ENCODE data around the gene TNFRSF21.
"Not testable (repeated sequence)": the region's sequence is repeated elsewhere in the genome, so short reads cannot be mapped to it uniquely, and the experiment has no call there.

The TNFRSF21 gene, protein sequence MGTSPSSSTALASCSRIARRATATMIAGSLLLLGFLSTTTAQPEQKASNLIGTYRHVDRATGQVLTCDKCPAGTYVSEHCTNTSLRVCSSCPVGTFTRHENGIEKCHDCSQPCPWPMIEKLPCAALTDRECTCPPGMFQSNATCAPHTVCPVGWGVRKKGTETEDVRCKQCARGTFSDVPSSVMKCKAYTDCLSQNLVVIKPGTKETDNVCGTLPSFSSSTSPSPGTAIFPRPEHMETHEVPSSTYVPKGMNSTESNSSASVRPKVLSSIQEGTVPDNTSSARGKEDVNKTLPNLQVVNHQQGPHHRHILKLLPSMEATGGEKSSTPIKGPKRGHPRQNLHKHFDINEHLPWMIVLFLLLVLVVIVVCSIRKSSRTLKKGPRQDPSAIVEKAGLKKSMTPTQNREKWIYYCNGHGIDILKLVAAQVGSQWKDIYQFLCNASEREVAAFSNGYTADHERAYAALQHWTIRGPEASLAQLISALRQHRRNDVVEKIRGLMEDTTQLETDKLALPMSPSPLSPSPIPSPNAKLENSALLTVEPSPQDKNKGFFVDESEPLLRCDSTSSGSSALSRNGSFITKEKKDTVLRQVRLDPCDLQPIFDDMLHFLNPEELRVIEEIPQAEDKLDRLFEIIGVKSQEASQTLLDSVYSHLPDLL

DNA sequence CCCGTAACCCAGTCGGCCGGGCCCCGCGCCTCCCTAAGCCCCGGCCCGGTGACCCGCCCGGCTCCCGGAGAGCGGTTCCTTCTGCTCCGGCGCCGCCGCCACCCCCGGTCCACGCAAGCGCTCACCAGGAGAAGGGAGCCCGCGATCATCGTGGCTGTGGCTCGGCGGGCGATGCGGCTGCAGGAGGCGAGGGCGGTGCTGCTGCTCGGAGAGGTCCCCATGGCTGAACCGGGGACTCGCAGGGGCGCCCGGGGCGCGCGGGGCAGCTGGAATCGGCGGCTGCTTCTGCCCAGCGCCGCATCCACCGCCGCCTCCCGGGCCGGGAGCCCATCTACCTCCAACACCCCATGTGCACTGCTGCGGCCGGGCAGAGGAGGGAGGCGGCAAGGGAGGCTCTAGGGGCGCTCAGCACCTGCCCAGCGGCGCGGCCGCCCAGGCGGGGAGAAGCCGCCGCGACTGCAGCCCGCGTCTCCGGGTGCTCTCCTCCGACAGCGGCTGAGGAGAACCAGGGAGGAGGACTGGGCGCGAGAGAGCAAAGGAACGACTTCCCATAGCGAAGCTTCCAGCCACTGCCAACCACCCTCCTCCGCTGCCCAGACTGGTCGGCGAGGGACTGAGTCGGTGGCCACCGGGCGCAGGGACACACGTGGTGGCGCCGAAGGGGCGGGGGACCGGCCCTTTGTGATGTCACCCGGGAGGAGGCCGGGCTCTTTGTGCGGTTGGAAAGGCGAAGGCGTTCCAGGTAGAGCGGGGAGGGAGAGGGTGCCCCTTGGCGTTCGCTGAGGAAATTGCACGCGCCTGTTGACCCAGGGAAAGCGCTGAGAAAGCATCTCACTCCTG lies at the start of gene TNFRSF21:
Gene TNFRSF21 (minus strand): TSS at position 615 of the 840 bp plus-strand sequence. CDS start 394 bp downstream, at position 221.
- peak; percentile 96 for DNase-seq (ENCODE audit: low spot score)

DNA sequence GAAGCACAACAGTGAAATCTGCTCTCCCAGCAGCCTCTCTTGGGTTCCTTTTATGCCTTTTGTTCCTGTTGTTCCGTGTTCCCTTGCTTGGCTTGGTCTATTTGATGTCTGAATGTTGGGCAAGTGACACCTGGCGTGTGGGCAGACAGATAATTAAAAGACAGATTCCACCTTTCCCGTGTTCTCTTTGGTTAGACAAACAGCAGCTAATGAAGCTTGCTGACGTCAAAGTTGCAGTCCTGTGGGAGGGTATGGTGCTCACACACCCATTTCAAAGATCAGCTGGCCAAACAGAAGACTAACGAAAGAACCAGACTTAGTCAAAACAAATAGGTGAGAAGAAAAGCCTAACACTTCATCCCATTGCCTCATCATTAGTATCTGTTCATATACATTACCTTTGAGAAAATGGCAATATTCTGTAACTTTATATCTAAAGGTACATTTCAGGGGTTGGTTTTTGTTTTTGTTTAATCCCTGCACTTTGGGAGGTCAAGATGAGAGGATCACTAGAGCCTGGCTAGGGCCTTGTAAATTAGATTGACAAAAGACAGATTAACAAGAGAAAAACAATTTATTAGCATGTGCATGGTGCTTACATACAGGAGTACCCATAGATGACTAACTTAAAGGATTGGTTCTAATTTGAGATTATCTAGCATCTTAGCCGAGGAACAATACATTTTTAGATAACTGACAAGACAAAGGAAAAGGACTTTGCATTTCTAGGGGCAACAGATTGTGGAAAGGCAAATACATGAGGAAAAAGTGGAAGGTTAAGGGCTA lies 48.9 kb upstream of the TNFRSF21 start:
- no peak for DNase-seq (ENCODE audit: low spot score)

DNA sequence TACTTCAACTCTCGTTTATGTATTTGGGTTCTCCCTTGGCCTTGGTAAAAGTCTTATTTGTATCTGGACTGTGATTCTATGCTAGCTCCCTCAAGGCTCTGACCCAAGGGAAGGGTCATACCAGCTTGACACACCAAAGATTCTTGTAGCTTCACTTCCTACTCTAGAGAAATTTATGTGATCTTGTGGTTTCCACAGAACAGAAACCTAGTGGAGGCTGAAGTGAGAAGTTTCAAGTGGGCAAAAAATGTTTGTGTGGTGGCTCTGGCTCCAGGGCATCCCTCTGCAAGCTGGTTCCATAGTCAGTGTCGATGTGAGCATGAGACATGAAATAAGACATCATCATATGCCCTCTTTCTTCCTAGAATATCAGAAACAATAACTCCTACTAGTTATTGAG lies 48.1 kb upstream of the TNFRSF21 start:
- DNase-seq (ENCODE audit: low spot score): no peak

DNA sequence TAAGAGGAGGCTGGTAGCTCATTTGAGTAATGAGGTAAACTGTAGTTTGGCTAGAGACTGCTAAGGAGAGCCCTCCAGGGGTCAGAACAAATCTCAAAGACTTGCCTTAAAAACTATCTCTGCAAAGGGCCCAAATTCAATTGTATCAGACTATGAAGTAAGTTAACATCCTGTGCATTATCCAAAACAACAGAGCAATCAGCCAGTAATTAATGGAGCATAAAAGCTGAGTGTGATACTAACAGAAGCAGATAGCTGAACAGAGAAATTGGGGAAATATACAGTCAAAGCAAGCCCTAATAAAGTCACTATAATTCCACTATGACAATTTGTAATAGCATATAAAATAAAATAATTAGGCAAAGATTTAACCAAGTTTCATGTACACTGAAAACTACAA lies 45.8 kb upstream of the TNFRSF21 start:
- DNase-seq (ENCODE audit: low spot score): no peak

DNA sequence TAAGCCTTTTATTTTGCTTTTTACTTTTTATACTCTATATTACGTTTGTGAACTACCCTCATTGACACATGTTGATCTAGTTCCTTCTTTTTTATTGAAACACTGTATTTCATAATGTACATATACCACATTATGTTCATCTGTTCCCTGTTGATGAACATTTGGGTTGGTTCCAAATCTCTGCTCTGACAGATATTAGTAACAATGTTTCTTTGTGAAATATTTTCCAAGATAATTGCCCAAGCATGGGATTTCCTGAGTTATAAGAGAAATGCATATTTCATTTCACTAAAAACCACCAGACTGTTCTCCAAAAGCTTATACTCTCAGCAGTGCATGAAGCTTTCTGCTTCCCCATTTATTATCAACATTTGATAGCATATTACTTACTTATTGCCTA lies 44.2 kb upstream of the TNFRSF21 start:
- no peak for DNase-seq (ENCODE audit: low spot score)

DNA sequence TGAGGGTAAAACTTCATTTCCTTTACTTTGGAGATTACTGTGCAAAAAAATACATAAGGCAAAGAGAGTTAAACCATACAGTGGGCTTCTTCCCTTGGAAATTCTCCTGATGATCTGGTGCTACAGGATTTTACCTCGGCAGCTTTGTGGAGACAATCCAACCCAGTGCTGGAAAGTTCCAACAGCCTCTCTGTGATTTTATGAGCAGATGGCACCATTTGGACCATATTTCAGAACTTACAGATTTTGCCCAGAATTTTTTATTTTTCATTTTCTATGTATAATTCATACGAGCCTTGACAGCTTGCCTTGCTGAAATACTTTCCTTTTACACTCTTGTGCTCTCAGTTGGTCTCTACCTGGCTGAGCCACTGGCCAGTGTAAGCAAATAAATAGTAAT lies 43.3 kb upstream of the TNFRSF21 start:
- no peak for DNase-seq (ENCODE audit: low spot score)

DNA sequence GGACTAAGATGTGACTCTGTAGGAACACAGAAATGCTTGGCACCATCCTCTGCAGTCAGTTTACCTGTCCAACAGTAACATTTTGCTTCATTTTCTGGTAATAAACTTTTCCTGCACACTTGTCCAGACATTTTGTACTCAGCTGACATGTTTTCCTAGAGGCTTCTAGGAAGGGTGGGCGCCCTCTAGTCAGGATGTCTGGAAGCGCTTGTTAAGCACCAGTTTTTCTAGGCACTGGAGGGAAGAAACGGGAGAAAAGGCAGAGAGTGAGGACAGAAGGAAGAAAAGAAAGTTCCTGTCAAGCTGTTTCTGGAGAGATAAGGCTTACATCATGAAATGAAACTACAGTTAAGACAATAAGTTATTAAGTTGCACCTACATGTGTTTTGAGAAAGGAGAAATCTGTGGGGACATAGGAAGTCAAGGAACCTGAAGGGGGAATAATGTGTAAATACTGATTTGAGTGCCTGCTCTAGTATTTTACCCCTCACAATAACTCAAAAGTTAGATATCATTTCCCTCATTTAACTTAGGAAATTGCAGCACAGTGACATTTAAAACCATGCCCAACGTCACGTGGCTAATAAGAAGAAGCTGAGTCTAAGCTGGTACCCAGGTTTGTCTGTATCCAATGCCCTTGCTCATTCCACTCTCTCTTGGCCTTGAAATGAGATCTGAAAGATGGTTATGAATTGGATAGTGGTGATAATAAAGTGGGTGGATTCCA lies 42.7 kb upstream of the TNFRSF21 start:
- no peak for DNase-seq (ENCODE audit: low spot score)

DNA sequence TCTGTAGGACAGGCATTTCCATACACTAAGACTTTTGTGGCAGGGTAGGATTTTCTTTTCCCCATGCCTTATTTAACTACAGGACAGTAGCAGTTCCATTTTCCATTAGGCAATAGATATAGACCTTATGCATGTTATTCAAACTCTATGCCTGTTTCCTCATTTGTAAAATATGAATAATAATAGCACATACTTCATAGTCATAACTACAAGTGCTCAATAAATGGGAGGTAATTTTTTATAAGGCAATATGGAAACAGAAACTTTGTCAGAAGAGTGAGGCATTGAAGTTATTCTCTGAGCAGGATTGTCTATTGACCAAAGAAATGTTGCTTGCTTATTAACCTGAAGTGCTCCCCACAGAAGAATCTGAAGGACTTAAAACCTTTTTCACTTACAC lies 41.9 kb upstream of the TNFRSF21 start:
- DNase-seq (ENCODE audit: low spot score): no peak

DNA sequence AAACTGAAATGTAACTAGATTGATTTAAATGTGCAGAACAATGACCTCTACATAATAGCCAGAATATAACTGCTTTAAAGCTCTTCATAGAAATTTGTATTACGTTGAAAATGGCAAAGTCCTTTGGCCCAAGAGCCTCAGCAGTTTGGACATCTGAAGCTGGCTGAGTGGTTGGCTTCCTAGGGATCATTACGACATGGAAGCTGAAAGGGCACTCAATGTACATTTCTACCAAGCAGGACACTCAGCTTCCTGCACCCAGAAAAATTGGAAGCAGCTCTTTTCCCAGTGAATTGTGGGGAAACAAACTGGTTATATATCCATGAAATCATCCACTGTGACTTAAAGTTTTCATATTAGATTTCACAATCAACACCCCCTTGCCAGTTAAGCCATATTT lies 40.2 kb upstream of the TNFRSF21 start:
- no peak for DNase-seq (ENCODE audit: low spot score)

DNA sequence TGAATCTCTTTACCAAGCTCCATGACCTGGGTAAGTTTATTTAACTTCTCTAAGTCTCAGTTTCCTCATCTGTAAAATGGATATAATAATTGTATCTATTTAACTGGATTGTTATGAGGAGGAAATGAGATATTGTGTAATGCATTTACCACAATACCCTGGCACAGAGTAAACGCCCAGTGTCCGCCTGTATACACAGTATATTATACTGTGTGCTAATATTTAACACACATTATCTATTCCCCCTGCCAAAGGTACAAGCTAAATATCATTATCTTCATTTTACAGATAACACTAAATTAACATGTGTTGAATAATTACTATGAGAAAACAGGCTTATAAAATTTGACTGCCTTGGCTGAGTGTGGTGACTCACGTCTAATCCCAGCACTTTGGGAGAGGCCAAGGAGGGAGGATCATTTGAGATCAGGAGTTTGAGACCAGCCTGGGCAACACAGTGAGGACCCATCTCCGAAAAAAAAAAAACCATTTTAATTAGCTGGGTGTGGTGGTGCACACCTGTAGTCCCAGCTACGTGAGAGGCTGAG lies 38.7 kb upstream of the TNFRSF21 start:
- no peak for DNase-seq (ENCODE audit: low spot score)

DNA sequence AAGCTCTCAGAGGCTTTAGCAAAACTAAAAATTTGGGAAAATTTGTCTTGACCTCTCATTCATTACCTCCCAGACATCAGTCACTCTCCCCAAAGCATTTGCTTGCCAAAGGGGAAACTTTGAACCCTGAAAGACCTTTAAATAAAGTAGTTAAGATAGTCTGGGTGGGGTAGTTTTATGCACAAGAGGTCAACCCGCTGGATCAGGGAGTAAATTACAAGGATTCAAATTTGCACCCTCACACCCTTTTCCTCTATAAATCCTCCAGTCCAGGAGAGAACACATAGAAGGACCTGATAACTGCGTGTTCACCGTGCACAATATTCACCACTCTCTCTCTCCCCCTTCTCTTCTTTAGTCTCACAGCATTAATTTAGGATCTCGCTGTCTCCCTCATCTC lies 36.1 kb upstream of the TNFRSF21 start:
- DNase-seq (ENCODE audit: low spot score): no peak

DNA sequence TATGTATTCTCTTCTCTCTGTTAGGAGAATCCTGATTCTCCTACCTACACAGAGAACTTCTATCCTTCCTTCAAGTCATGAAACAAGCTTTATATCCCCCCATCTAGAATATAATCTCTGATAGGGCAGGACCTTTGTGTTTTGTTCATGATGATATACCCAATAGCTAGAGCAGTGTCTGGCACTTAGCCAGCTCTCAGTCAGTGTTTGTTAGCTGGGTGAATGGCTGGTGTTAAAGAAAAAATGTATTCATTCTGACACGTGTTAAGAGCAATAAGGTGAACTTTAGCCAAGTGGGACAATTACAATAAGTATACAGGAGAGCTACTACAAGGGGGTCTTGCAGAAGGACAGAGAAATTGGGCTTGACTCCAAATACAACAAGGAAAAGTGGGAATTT lies 34.3 kb upstream of the TNFRSF21 start:
- peak; percentile 9 for DNase-seq (ENCODE audit: low spot score)

DNA sequence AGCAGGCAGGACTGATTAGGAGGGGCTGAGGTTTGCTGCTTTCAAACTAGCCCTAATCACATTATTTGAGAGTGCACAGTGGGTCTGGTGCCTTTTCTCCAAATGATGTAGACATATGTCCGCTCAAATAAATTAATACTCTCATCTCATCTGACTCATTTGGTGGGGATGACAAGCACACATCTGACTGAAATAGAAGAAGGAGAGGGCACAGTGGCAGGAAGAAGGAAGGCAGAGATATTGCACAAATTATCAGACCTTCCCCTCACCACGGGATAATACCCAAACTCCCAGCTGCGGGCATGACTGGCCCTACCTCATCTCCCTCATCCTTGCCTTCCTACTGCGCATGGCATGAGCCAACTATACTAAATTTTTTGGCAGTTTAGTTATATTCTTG lies 33.9 kb upstream of the TNFRSF21 start:
- DNase-seq (ENCODE audit: low spot score): no peak

DNA sequence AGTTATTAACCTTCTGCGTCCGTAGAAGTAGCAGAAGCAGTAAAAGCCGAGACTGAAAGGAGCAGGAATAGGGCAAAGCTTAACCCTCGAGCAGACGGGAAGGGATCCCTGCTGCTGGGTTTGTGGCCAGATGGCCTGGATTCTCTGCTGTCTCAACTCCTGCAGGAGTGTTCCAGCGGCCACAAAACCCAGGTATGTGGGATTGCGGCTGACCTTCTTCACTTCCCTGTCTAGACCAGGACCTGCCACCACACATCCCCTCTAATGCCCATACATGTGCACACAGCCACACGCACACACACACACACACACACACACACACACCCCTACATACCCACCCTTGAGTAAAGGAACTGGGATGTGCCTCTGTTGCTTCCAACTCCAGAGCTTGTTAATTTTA lies 33.1 kb upstream of the TNFRSF21 start:
- no peak for DNase-seq (ENCODE audit: low spot score)

DNA sequence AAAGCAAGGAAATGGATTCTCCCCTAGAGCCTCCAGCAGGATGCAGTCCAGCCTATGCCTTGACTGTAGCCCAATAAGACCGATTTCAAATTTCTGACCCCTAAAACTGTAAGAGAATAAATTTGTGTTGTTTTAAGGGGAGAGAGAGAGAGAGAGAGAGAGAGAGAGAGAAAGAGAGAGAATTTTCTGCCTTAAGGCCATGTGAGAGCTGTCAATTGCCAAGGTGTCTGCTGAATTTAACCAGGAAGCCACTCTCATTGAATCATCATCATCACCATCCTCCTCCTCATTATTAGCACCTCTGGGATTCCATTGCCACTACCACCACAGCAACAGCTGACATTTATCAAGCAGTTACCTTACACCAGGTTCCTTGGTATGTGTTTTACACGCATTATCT lies 27.8 kb upstream of the TNFRSF21 start:
- DNase-seq (ENCODE audit: low spot score): no peak

DNA sequence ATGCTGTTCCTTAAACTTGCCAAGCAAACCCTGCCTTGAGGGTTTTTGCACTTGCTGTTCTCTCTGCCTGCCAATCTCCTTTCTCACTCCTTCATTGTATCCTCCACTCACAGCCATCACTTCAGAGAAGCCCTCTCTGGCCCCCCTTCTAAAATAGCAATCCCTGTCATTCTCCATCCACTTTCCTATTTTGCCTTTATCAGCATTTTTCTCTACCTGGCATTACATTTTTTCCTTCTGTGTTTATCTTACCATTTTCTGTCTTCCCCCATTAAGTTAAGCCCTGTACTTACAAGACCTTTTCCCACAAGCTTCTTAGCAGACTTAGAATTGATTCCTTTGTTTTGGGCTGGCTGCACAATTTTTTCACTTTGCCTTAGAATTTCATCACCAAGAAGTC lies 26.6 kb upstream of the TNFRSF21 start:
- DNase-seq (ENCODE audit: low spot score): no peak

DNA sequence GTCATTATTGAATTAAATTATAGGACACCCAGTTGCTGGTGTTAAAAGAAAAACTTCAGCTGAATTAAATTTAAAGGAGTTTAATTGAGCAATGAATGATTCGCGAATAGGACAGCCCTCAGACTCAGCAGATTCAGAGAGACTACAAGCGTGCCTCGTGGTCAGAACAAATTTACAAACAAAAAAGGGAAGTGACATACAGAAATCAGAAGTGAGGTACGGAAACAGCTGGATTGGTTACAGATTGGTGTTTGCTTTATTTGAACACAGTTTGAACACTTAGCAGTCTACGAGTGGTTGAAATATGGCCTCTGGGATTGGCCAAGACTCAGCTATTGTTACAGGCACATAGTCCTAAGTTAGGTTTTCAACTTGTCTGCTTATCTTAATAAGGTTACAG lies 25.8 kb upstream of the TNFRSF21 start:
- DNase-seq (ENCODE audit: low spot score): no peak

DNA sequence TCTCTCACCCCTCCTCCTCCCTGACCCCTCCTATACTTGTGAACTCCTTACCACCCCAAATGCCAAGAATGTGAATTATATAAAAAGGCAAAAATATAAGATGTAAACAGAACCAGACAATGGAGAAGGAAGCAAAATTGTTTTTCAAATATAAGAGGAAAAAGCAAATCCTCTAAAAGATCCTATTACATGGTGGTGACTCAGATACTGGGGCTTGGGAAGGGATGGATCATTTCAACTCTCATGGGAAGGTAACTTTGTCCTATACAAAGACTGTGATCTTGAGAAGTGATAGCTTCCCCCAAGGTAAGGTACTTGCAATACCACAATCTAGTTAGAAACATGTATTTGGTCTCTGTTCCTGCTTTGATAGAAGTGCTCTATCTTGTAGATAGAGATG lies 24.6 kb upstream of the TNFRSF21 start:
- DNase-seq (ENCODE audit: low spot score): no peak

DNA sequence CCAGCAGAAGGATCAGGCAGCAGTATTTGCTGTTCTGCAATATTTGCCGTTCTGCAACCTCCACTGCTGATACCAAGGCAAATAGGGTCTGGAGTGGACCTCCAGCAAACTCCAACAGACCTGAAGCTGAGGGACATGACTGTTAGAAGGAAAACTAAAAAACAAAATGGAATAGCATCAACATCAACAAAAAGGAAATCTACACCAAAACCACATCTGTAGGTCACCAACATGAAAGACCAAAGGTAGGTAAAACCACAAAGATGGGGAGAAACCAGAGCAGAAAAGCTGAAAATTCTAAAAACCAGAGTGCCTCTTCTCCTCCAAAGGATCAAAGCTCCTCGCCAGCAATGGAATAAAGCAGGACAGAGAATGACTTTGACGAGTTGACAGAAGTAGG lies 18.9 kb upstream of the TNFRSF21 start:
- DNase-seq (ENCODE audit: low spot score): not testable (repeated sequence)

DNA sequence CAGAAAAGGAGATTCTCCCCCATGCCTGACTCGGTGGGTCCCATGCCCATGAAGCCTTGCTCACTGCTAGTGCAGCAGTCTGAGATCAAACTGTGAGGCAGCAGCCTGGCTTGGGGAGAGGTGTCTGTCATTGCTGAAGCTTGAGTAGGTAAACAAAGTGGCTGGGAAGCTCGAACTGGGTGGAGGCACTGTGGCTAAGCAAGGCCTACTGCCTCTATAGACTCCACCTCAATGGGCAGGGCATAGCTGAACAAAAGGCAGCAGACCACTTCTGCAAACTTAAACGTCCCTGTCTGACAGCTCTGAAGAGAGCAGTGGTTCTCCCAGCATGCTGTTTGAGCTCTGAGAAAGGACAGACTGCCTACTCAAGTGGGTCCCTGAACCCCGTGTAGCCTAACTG lies 18.4 kb upstream of the TNFRSF21 start:
- not testable (repeated sequence) for DNase-seq (ENCODE audit: low spot score)

DNA sequence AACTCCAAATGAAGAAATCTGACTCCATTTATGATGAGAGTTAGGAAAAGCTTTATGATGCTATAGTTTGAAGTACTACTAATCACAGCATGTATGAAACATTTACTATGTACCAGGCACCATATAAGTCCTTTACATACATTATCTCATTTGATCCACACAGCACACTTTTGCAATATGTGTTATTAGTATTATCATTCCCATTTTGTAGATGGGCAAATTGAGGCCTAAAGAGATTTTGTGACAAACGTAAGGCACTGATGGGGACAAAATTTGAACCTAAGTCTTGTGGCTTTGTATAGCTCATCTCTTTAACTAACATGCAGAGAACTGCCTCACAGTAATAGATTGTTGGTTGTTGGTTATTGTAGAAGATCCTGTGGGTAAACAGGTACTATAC lies 14.2 kb upstream of the TNFRSF21 start:
- no peak for DNase-seq (ENCODE audit: low spot score)
